HG03135 (cell line): ENCODE results near the gene ENPP6.

Experiments used
- ATAC-seq: cut with Tn5 transposase; IDR thresholded peaks from one replicate; pipeline ENCODE4 v1.9.1; 2021; ENCODE audit warnings: mild to moderate bottlenecking, moderate library complexity; ENCODE audit not compliant: unreplicated experiment

Gene ENPP6

GRCh38 chr4:184192933-184193332 lies 24.7 kb downstream of the ENPP6 start:
- ATAC-seq, result no peak

GRCh38 chr4:184191267-184191666 lies 26.4 kb downstream of the ENPP6 start:
- no peak for ATAC-seq

GRCh38 chr4:184190711-184191110 lies 27.0 kb downstream of the ENPP6 start:
- ATAC-seq, result no peak

- ATAC-seq, result no peak
These were observed 27.7 kb downstream of the ENPP6 start for GRCh38 chr4:184189966-184190365.

DNA sequence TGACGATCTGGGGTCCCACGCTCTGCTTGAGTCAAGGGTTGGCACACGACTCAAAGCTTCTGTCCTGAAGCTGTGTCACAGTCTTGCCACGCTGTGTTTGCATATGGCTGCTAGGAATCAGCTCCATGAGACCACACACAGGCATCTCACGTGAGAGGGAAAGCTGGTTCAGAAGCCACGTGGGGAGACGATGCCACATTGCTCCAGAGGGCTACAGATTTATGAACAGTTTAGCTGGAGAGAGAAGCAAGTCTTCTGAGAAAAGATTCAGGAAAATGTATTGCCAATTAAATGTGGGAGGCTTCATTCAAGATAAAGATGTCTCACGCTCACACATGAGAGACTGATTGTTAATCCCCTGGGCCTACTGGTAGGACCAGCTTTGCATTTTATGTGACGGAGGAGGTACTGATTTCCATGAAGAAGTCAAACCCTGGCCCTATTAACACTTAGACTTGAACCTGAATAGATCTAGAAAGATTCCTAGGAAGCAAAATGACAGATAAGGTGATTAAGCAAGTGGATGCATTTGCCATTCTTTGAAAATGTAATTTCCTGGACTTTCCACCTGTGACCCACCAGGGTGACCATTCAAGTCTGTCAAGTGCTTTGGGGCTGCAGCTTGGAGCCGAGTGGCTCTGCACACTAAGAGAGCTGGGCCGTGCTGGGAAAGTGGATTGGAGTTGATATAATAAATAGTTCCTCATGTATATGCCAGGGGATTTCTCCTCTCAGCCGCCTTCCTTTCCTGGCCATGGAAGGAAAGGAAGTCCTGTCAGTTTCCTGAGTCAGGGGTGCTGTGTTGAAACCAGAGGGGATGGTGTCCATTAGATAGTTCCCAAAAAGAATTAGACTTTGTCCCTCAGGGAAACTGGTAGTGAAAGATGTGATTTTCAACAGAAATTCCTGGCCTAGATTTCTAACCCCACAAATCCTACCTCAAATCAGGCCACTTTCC lies 29.0 kb downstream of the ENPP6 start:
- no peak for ATAC-seq

GRCh38 chr4:184177271-184177670 lies 40.4 kb downstream of the ENPP6 start:
- no peak for ATAC-seq

DNA sequence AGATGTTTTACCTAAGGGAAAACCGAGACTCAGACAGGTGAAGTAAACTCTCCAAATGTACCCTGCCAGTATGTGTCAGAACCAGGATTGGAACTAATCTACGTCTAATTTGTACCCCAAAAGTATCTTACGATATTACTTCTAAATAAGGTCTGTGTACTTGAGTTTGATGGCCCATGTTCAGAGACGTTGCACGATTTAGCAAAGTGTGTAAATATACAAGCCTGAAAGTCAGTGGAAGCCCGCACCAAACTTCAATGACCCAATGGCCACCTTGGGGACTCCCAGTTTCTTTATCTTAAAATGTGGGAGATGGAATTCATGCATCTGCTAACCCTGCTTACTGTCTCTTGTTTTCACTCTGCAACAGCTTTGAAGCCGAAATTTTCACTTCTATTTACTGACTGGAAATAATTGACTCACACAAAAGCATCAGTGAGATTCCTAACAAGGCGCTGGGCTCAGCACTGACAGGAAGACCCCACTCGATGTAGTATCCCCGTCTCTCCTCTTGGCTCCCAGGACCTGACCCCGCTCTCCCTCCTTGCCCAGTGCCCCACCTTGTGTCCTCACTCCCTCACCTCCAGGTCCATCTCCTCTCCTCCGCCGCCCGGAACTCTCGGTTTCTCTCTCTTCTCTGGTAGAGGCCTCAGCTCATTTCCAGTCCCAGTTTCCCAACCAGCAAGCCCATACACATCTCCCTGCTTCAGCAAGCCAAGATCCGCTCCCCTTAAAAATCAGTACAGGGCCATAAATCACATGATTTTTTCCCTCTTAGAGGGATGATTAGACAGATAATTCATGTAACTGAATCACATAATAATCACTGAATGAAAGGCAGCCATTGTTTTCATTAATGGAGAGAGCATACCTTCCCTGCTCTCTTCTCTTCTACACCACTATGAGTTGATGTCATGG lies 42.8 kb downstream of the ENPP6 start:
- no peak for ATAC-seq

DNA sequence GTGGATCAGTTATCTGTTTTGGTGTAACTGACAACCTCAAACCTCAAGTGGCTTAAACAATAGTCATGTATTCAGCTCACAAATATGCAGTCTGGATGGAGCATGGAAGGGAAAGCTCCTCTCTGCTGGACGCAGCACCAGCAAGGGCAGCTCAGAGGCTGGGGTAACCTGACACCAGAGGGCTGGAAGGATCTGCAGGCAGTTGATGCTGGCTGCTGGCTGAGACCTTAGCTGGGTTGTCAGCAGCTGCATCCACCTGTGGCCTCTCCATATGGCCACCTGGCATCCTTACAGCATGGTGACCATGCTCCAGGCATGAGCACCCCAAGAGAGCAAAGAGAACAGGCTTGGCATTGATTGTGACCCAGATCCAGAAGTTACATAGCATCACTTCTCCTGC lies 46.7 kb downstream of the ENPP6 start:
- no peak for ATAC-seq

GRCh38 chr4:184169225-184169867 lies 48.3 kb downstream of the ENPP6 start:
- no peak for ATAC-seq

- no peak for ATAC-seq
These were observed 49.2 kb downstream of the ENPP6 start for GRCh38 chr4:184168406-184169019.

DNA sequence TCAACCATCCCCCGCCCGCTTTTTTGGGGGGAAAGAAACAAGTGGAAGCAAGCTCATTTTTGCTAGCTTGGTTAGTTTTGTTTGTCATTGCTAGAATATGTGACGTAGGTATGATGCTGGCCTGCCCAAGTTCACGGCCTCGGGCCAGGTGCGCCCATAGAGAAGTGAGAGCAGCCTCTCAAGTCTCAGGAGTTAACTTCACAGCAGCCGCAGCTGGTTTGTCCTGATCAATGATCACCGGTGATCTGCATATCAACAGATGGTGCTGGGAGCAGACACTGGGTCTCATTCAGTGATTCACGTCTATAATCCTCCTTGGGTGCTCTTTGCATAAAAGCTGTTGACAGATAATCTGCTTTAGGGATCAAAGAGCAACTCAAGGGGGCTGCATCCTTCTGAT lies 50.1 kb downstream of the ENPP6 start:
- ATAC-seq, result no peak

GRCh38 chr4:184166736-184167135 lies 50.9 kb downstream of the ENPP6 start:
- ATAC-seq, result no peak

- ATAC-seq, result no peak
These were observed 52.4 kb downstream of the ENPP6 start for GRCh38 chr4:184165291-184165690.

GRCh38 chr4:184163813-184164212 lies 53.9 kb downstream of the ENPP6 start:
- ATAC-seq, result no peak

GRCh38 chr4:184162596-184162995 lies 55.1 kb downstream of the ENPP6 start:
- ATAC-seq, result no peak

- no peak for ATAC-seq
These were observed 60.4 kb downstream of the ENPP6 start for GRCh38 chr4:184157322-184157721.

DNA sequence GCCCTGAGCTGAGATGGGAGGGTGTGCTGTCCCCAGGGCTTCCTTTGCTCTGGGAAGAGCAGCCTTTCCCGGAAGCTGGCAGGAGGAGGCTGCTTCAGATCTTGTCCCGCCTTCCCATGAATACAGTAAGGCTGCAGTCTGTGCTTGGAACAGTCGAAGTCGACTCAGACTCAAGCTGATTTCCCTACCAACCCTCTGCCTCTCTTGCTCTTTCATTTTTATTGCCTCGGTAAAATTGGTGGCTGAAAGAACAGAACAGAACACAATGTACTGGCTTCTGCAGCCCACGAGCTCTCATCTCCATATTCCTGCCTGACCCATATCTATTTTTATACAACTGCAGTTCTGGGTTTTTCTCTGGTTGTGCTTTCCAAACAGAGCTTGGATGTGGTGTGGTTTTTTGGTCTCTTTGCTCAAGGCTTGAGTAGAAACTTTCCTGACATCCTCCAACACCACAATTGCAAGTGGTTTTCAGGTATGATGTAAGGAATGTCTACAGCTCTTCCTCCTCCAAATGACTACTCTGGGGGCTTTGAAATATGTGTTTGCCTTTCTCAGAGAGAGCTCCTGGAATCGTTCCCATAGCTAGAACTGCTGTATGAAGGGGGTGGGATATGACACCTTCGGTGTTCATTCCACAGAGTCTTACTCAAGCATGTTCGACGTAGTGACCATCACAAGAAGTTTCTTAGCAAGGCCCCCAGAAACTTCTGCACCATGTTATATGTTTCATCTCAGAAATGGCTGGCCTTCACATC lies 61.3 kb downstream of the ENPP6 start:
- no peak for ATAC-seq

- no peak for ATAC-seq
These were observed 63.5 kb downstream of the ENPP6 start for GRCh38 chr4:184154199-184154598.

GRCh38 chr4:184153781-184154180 lies 63.9 kb downstream of the ENPP6 start:
- ATAC-seq, result no peak

- ATAC-seq, result no peak
These were observed 65.6 kb downstream of the ENPP6 start for GRCh38 chr4:184151988-184152485.
